SH-SY5Y (cell line): ENCODE results near the gene MACROD2.

ENCODE experiments used
- GATA2 ChIP-seq: IDR thresholded peaks from 2 replicates; pipeline ENCODE4 v1.6.1; 2011; ENCODE audit warnings: mild to moderate bottlenecking, low read depth, low read length
- GATA3 ChIP-seq: IDR thresholded peaks from 2 replicates; pipeline ENCODE4 v1.6.1; 2011; ENCODE audit warnings: low read depth, mild to moderate bottlenecking, low read length, moderate library complexity

GRCh38 chr20:14406495-14406894, 411.2 kb downstream of the MACROD2 start:
- no peak for TF ChIP-seq GATA2
- no peak for TF ChIP-seq GATA3
